Effector memory CD4-positive, alpha-beta T cell (primary cell): ENCODE data around the gene ZNRF3.

ENCODE experiments used
- DNase-seq, 3 donors: peaks; one replicate each; pipeline ENCODE4 v3.0.0-alpha.2; 2020
- H3K27ac ChIP-seq: 2 replicates; pipeline ENCODE4 v1.7.0; 2013; ENCODE audit warnings: mild to moderate bottlenecking, low read length, moderate library complexity; ENCODE audit not compliant: insufficient read depth, poor library complexity, severe bottlenecking
- H3K27me3 ChIP-seq: replicated peaks from 2 replicates; pipeline ENCODE4 v1.7.0; 2013; ENCODE audit warnings: mild to moderate bottlenecking, low read length; ENCODE audit not compliant: insufficient read depth, control insufficient read depth, poor library complexity, severe bottlenecking
- H3K36me3 ChIP-seq: 2 replicates; pipeline ENCODE4 v1.7.0; 2013; ENCODE audit warnings: mild to moderate bottlenecking, low read length, moderate library complexity; ENCODE audit not compliant: control insufficient read depth, insufficient read depth
- H3K4me1 ChIP-seq: 2 replicates; pipeline ENCODE4 v1.7.0; 2013; ENCODE audit warnings: low read length, mild to moderate bottlenecking; ENCODE audit not compliant: control insufficient read depth, insufficient read depth, poor library complexity, severe bottlenecking
- H3K4me3 ChIP-seq: 2 replicates; pipeline ENCODE4 v1.7.0; 2013; ENCODE audit warnings: low read length, low read depth, mild to moderate bottlenecking; ENCODE audit not compliant: insufficient read depth, poor library complexity, severe bottlenecking
- H3K9me3 ChIP-seq: 2 replicates; pipeline ENCODE4 v1.7.0; 2013; ENCODE audit warnings: mild to moderate bottlenecking, low read length, moderate library complexity; ENCODE audit not compliant: control insufficient read depth

The ZNRF3 gene

DNA sequence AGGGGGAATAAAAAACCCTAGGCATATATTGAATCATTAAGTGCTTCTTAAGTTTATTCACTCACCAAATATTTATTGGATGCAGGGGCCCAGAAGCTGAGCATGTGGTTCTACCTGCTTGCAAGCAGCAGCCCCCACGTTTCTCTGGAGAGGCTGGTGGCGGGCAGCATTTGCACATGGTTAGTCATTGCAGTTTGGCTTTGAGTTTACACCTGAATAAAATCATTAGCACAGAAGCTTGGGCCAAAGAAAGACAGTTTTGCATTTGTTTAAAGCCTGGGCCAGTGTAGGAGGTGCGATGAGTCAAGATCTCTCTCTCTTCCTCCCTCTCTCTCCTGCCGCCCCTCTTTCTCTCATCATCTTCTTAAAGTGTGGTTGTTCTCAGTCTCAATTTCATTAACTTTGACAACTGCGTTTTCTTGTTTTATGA is 105.7 kb downstream of the ZNRF3 start:
- Histone ChIP-seq H3K4me1 (no peaks in the 10 kb centered on the region), H3K9me3 (no peaks in the 10 kb centered on the region), H3K27me3 (no peaks in the 10 kb centered on the region), H3K36me3 (no peaks in the 10 kb centered on the region), H3K27ac (no peak overlapping the region), H3K4me3 (no peak overlapping the region)
- no peak for DNase-seq

DNA sequence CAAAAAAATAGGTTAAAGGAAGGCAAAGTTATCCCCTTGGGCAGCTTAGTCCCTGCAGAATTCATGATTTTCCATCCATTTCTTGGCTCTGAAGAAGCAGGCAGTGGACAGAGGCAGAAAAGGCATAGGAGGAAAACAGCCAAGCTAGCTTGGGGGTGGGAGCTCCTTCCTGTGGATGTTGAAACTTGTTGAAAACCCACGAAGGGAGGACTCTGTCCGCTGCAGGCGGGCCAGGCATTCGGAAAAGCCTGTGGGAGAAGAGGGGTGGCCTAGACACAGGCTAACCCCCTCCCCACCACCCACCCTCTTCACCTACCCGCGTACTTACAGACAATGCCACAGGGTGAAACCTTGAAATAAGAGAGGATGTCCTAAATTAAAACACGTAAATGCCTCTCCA is 106.1 kb downstream of the ZNRF3 start:
- Histone ChIP-seq H3K27me3 (no peaks in the 10 kb centered on the region), H3K4me3 (no peak overlapping the region), H3K4me1 (no peaks in the 10 kb centered on the region), H3K36me3 (no peaks in the 10 kb centered on the region), H3K27ac (no peak overlapping the region), H3K9me3 (no peaks in the 10 kb centered on the region)
- DNase-seq: no peak

DNA sequence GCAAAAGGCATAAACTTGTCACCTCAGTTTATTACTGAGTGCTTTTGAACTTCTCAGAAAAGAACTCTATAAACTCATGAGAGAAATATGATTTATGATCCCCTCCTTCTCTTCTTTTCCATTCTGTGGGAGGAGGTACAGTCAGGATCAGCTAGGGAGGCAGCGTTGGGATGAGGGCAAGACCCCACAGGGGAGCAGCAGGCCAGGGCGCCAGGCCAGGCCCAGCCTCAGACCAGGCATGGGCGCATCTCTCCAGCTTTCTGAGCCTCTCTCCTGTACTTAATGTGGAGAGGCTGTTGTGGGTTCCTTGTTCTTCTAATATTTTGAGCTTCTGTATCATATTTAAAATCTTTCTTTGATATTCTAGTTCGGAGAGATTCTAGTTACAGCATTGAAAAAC is 106.5 kb downstream of the ZNRF3 start:
- Histone ChIP-seq H3K36me3 (no peaks in the 10 kb centered on the region), H3K9me3 (no peaks in the 10 kb centered on the region), H3K27me3 (no peaks in the 10 kb centered on the region), H3K4me1 (no peaks in the 10 kb centered on the region), H3K4me3 (no peak overlapping the region), H3K27ac (no peak overlapping the region)
- no peak for DNase-seq

DNA sequence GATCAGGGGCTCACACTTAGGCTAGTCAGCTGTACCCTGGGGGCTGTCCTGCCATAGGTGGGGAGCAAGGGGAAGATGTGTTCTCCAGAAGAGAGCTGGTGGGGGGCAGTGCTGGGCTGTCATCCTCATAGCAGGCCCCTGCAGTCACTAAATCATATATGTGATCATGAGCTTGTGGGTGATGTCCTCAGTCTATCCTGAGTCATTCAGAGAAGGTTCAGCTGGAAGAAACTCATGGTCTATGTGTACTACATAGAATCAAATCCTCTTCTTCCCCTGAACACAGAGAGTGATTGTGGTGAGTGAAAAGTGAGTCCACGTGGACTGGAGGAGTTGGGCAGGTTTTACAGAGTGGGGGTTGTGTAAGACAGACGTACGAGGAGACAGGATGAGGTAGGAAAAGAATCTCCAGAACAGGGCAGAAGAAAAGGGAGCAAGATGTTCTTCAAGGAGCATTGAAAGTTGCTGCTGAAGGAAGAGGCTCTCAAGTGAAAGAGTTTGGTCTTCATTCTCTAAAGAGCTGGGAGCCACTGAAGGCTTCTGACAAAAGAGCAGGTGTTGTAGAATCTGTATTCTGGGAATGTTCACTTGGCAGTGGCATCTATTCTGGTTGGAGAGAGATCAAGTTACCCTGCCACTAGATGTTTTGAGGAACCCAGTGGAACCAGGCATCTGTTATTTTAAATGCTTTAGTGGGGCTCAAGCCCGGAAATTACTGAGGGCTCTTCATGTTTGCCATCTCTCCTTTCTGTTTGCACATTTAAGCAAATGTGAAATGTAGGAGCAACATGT is 109.4 kb downstream of the ZNRF3 start:
- Histone ChIP-seq H3K27ac (no peak overlapping the region), H3K36me3 (no peaks in the 10 kb centered on the region), H3K27me3 (no peaks in the 10 kb centered on the region), H3K4me1 (no peaks in the 10 kb centered on the region), H3K9me3 (no peaks in the 10 kb centered on the region), H3K4me3 (no peak overlapping the region)
- DNase-seq: no peak

DNA sequence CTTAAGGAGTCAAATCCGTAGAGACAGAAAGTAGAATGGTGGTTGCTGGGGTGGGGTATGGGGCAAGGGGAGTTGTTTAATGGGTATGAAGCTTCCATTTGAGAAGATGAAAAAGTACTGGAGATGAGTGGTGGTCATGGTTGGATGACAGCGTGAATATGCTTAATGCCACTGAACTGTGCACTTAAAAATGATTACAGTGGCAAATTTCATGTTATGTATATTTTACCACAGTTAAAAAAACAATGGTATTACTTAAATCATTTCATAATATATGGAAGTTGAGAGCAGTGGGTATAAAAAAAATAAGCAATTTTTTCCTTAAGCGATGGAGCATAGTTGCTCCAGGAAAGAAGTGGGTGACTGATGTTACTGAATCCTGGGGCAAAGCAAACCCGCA is 111.2 kb downstream of the ZNRF3 start:
- DNase-seq: no peak

GRCh38 chr22:28995551-28995950 is 112.2 kb downstream of the ZNRF3 start:
- Histone ChIP-seq H3K27me3 (no peaks in the 10 kb centered on the region), H3K9me3 (no peaks in the 10 kb centered on the region), H3K4me3 (no peak overlapping the region), H3K27ac (no peak overlapping the region), H3K4me1 (no peaks in the 10 kb centered on the region), H3K36me3 (no peaks in the 10 kb centered on the region)
- no peak for DNase-seq

More for the DNA sequence above, 111.2 kb downstream of the ZNRF3 start:
- Histone ChIP-seq H3K27me3 (no peaks in the 10 kb centered on the region), H3K9me3 (no peaks in the 10 kb centered on the region), H3K4me3 (no peak overlapping the region), H3K27ac (no peak overlapping the region), H3K36me3 (no peaks in the 10 kb centered on the region), H3K4me1 (no peaks in the 10 kb centered on the region)

DNA sequence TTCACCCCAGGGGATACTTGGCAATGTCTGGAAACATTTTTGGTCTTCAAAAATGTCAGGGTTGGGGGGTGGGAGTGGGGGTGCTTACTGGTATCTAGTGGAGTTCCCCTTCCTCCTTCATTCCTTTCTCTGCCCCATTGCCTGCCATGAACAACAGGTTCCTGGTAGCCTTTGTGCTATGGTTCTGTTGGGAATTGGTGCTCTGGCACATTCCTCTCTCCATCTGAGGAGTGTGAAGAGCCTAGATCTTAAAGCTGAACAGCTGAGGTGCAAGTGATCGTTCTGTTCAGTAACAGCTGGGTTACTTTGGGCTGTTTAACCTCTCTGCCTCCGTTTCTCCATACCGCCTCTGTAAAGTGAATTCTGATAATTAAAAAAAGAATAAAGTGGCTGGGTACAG is 114.0 kb downstream of the ZNRF3 start:
- H3K27ac ChIP-seq: no peak overlapping the region
- no peak overlapping the region for H3K4me3 ChIP-seq
- H3K9me3 ChIP-seq: no peaks in the 10 kb centered on the region
- no peaks in the 10 kb centered on the region for H3K27me3 ChIP-seq
- H3K4me1 ChIP-seq: no peaks in the 10 kb centered on the region
- DNase-seq: no peak
- H3K36me3 ChIP-seq: no peaks in the 10 kb centered on the region

DNA sequence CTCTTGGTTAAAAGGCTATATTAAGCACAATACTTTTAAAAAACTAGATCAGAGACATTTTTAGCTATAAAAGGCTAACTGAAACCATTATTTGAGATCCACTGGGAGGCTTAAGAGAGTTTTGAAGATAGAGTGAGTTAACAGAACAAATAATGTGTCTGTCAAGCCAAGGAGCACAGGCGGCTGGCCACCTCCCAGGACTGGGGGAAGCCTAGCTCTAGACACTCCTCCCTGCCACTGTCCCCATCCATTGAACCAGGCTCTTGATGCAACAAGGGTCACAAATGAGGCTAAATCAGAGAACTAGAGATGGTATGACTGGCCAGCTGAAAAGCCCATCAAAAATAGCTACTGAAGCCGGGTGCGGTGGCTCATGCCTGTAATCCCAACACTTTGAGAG is 115.3 kb downstream of the ZNRF3 start:
- Histone ChIP-seq H3K27me3 (no peaks in the 10 kb centered on the region), H3K4me3 (no peak overlapping the region), H3K27ac (no peak overlapping the region), H3K36me3 (no peaks in the 10 kb centered on the region), H3K4me1 (no peaks in the 10 kb centered on the region), H3K9me3 (no peaks in the 10 kb centered on the region)
- no peak for DNase-seq

- Histone ChIP-seq H3K4me1 (no peaks in the 10 kb centered on the region), H3K9me3 (no peaks in the 10 kb centered on the region), H3K27ac (no peak overlapping the region), H3K27me3 (no peaks in the 10 kb centered on the region), H3K4me3 (no peak overlapping the region), H3K36me3 (no peaks in the 10 kb centered on the region)
- DNase-seq: no peak
Measured at GRCh38 chr22:28999510-28999909, 116.1 kb downstream of the ZNRF3 start.

DNA sequence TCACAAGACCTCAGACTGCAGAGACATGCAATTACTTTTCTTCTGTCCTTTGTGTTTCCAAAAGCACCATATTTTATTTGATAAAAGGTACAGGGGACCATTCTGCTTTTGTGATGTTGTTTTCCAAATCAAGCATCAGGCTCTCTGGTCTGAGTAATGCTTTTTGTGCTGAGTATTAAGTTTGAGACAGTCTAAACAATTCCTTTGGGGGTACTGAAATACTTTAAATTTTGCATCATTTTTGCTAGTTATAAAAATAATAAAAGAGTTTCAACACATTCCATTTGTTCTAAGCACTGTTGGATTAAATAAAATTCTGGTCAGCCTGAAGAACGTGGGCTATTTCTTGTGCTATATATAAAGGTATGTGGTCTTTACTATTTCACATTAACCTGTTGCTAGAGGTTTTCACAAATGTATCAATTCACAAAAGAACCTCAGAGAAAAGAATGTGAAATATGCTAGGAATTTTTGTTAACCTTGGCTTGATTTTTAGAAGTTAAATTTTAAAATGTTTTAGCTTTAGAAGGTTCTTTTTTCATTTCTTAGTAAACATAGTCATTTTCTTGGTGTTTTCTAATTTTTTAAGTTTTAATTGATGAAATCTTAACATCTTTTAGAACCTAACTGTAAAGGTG is 116.7 kb downstream of the ZNRF3 start:
- H3K27me3 ChIP-seq: no peaks in the 10 kb centered on the region
- no peaks in the 10 kb centered on the region for H3K36me3 ChIP-seq
- H3K9me3 ChIP-seq: no peaks in the 10 kb centered on the region
- H3K27ac ChIP-seq: no peak overlapping the region
- DNase-seq: no peak
- no peak overlapping the region for H3K4me3 ChIP-seq
- H3K4me1 ChIP-seq: no peaks in the 10 kb centered on the region
